ENCODE data around the gene SLC11A2. TPM values are rescaled to one million over a fixed set of nuclear protein-coding genes. Genes with fewer than 3 reads are reported as not detected.
"Not testable (repeated sequence)": the region's sequence is repeated elsewhere in the genome, so short reads cannot be mapped to it uniquely, and the experiment has no call there.

The SLC11A2 gene
- polyA plus RNA-seq, 1 donor: 71.9 TPM

GRCh38 chr12:51028126-51028812 lies 2.1 kb upstream of the SLC11A2 start:
- no peak for DNase-seq

- no peak for DNase-seq
Observed at GRCh38 chr12:51027342-51027835, 1.2 kb upstream of the SLC11A2 start.

GRCh38 chr12:51025338-51025835 lies 797 bp downstream of the SLC11A2 start:
- no peak for DNase-seq

GRCh38 chr12:51023625-51024382 lies 2.4 kb downstream of the SLC11A2 start:
- DNase-seq: no peak

- no peak for DNase-seq
Observed at GRCh38 chr12:51021694-51022093, 4.5 kb downstream of the SLC11A2 start.

GRCh38 chr12:51020448-51021182 lies 5.6 kb downstream of the SLC11A2 start:
- DNase-seq: no peak

GRCh38 chr12:51019927-51020326 lies 6.3 kb downstream of the SLC11A2 start:
- DNase-seq: no peak

GRCh38 chr12:51018956-51019355 lies 7.2 kb downstream of the SLC11A2 start:
- no peak for DNase-seq

- DNase-seq: no peak
Observed at GRCh38 chr12:51017452-51017851, 8.7 kb downstream of the SLC11A2 start.

GRCh38 chr12:51014467-51014866 lies 11.7 kb downstream of the SLC11A2 start:
- not testable (repeated sequence) for DNase-seq

- DNase-seq: no peak
Observed at GRCh38 chr12:51013441-51013840, 12.7 kb downstream of the SLC11A2 start.

- DNase-seq: no peak
Observed at GRCh38 chr12:51012570-51013236, 13.5 kb downstream of the SLC11A2 start.

- no peak for DNase-seq
Observed at GRCh38 chr12:51011955-51012354, 14.2 kb downstream of the SLC11A2 start.

GRCh38 chr12:51009056-51009440 lies 17.1 kb downstream of the SLC11A2 start:
- no peak for DNase-seq

- no peak for DNase-seq
Observed at GRCh38 chr12:51008329-51009055, 17.7 kb downstream of the SLC11A2 start.

- no peak for DNase-seq
Observed at GRCh38 chr12:51005671-51006070, 20.5 kb downstream of the SLC11A2 start.

- DNase-seq: no peak
Observed at GRCh38 chr12:51005030-51005429, 21.2 kb downstream of the SLC11A2 start.

GRCh38 chr12:51004504-51004903 lies 21.7 kb downstream of the SLC11A2 start:
- DNase-seq: no peak

GRCh38 chr12:51001799-51002198 lies 24.4 kb downstream of the SLC11A2 start:
- no peak for DNase-seq

GRCh38 chr12:51000245-51000644 lies 25.9 kb downstream of the SLC11A2 start:
- DNase-seq: no peak

- DNase-seq: no peak
Observed at GRCh38 chr12:50999093-50999492, 27.1 kb downstream of the SLC11A2 start.

All from left kidney (tissue), 2 donors.